Measurements from ENCODE around the gene SUB1.

GRCh38 chr5:32598997-32599549, 13.7 kb downstream of the SUB1 start:
- TF ChIP-seq POLR2AphosphoS5 (IDR thresholded peaks at IDR 0.05; ENCODE audit: low read depth, low read length) (no peak), TAF1 (IDR thresholded peaks at IDR 0.05; ENCODE audit: borderline replicate concordance, insufficient read depth, low read length) (no peak), REST (IDR thresholded peaks at IDR 0.05; ENCODE audit: insufficient read depth in 1 of 2, low read depth in 2 of 2, low read length in 2 of 2) (no peak), SIN3A (IDR thresholded peaks at IDR 0.05; ENCODE audit: borderline replicate concordance, insufficient read depth, low read length) (no peak)
